GM21381 (cell line): ENCODE measurements around the gene C9orf152.
"Not testable (repeated sequence)": the region's sequence is repeated elsewhere in the genome, so short reads cannot be mapped to it uniquely, and the experiment has no call there.

Experiments used
- ATAC-seq: cut with Tn5 transposase; IDR thresholded peaks from one replicate; pipeline ENCODE4 v1.9.1; 2021; ENCODE audit warnings: mild to moderate bottlenecking, moderate library complexity; ENCODE audit not compliant: unreplicated experiment

The C9orf152 gene

DNA sequence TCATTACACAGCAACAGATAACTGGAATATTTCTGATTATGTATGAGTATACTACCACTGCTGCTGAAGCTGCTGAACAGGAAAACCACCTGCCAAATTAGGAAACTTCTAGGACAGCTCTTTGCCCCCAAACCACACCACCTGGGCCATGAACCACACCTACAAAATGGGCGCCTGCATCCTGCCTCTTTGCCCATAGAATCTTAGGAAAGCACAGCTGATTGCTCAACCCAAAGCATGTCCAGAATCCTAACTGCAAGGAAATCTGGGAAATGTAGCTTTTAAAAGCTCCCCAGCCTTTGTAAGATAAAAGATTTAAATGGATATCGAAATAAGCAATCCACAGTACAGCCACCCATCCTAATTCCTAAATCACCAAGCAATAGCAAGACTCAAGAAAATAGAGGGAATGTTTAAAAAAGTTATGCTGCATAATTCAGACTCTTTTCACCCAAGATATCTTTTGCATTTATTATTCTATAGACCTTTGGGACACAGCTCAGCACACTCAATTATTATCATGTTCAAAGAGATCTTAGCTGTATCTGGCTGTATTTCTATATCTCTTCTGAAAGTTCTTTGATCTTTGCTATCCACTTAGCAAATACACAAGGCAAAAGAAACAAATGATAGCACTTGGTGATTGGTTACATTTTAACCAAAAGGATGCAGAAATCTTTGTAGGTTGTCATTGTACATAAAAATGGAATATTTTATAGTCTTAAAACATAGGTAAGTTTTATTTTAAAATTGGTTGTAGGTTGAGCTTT, 6.8 kb upstream of the C9orf152 start:
- ATAC-seq = no peak

- no peak for ATAC-seq
These were observed 6.1 kb upstream of the C9orf152 start for GRCh38 chr9:110214090-110214489.

- no peak for ATAC-seq
These were observed 5.6 kb upstream of the C9orf152 start for GRCh38 chr9:110213413-110214044.

GRCh38 chr9:110207071-110207641, 803 bp downstream of the C9orf152 start:
- no peak for ATAC-seq

GRCh38 chr9:110206389-110206788, 1.6 kb downstream of the C9orf152 start:
- no peak for ATAC-seq

GRCh38 chr9:110205612-110206011, 2.3 kb downstream of the C9orf152 start:
- ATAC-seq = not testable (repeated sequence)

DNA sequence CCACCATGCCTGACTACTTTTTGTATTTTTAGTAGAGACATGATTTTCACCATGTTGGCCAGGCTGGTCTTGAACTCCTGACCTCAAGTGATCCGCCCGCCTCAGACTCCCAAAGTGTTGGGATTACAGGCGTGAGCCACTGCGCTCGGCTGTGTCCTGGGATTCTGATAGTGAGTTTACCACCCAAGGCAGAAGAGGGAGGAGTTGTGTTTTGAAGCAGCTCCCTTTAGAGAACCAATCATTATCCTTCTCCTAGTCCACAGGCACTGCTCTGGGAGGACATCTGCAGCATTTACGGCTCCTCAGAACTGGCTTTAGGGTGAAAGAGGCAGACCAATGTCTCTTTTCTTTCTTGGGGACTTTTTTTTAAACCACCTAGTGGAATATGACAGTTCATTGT, 5.7 kb downstream of the C9orf152 start:
- ATAC-seq = no peak

DNA sequence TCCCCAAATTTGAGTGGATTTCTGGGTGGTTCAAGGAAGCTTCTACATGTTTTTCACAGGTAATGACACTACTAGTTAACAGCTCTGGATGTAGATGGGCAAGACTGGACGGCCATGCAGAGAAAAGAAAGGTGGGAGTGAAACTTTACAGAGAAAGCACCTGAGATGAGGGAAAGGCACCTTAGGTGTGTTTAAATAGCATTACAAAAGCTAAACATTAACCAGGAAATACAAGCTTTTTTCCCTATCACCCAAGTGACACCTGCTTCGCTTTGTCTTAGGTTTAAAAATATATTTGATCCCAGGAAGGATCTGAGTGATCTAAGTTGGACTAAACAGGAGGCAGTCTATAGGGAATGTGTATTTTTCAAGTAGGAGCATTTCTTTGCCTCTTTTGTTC, 8.3 kb downstream of the C9orf152 start:
- ATAC-seq = no peak

- ATAC-seq = no peak
These were observed 9.6 kb downstream of the C9orf152 start for GRCh38 chr9:110198357-110198756.

DNA sequence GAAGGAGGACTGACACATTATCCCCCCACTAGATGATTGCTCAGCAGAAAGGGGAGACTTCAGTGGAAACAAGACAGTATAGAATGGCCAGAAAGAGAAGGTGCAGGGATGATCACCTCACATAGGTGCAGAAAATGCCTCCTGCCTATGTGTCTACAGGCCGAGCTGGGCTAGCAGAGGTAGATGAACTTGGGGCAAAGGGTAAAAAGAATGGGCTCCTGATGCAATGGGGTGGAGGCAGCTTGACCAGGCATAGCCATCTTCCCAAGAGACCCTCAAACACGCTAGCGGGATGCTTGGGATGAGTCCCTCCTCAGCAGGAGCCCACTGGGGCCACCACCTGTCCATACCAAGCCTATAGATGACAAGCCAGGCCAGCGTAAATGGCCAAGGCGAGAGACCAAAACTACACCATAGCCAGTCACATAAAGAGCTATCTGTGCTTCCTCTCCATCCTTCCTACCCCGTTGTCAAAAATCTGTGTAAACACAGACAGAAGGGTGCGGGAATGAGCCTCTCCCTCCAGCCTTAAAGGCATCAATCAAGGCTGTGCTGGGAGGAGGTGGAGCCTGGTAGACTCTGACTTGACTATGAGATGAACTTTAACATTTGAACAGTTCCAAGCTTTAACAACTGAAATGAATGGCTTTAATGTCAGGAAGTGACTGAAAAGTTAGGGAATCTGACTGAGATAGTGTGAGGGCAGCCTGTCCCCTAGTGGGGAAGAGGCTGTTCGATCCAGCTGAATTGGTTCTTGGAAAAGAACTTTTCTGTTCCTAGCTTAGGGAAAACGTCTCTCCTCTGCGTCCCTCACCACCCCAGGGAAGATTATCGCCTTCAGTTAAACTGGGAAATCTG, 10.4 kb downstream of the C9orf152 start:
- ATAC-seq = no peak

- not testable (repeated sequence) for ATAC-seq
These were observed 11.9 kb downstream of the C9orf152 start for GRCh38 chr9:110196084-110196499.

GRCh38 chr9:110192531-110193261, 15.3 kb downstream of the C9orf152 start:
- no peak for ATAC-seq

GRCh38 chr9:110191615-110192014, 16.3 kb downstream of the C9orf152 start:
- ATAC-seq = no peak

DNA sequence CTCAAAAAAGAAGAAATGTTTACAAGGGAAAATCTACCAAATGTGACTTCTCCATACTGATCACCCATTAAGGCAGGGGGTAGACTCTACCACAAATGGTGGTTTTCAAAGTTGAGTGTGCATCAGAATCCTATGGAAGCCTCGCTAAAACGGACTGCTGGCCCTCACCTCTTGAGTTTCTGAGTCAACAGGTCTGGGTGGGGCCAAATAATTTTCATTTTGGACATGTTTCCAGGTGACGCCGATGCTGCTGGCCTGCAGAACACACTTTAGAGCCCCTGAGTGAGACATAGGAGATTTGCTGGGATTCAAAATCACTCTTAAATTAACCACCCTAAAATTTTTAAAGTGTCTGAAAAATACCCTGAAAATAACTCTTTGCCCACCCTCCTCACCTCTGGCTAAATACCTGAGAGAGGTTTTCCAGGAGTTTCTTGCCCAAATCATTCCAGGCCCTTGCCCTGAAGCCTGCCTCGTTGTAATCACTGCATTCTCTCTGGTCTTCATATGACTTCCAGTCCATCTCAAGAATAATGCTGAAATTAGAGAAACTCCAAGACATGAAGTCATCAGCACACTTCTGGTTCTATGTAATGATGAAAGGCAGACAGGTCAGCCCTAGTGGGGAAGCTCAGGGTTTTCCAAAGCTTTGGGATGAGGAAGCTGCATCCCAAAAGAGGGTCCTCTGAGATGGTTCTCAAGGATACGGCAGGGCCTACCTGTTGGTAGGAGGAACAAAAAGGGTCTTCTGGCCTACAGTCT, 18.2 kb downstream of the C9orf152 start:
- ATAC-seq = no peak

GRCh38 chr9:110188991-110189390, 19.0 kb downstream of the C9orf152 start:
- no peak for ATAC-seq

DNA sequence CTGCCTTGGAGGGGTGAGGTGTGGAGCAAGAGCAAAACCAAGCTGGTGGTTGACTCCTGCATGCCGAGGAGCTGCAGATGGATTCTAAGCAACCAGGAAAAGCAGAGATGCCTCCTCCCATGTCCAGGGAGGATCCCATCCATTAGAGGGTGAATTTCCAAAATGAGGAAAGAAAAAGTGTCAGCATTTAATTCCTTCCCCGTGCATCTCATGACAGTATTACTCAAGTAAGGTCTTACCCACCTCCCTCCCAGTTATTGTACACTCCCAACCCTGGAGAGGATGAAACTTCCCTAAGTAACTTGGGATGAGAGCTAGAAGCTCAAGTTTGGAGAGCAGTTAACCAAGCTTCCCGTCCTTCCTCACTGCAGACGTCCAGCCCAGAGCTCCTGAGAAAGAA, 19.9 kb downstream of the C9orf152 start:
- ATAC-seq = no peak

DNA sequence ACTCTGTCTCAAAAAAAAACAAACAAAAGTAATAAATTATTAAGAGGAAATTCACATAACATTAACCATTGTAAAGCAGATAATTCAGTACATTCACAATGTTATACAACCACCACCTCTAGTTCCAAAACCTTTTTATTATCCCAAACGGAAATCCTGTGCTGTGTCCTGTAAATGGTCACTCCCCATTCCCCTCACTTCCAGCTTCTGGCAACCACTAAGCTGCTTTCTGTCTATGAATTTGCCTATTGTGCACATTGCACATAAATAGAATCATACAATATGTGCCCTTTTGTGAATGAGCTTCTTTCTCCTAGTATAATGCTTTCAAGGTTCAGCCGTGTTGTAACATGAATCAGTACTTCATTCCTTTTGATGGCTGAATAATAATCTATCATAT, 20.8 kb downstream of the C9orf152 start:
- no peak for ATAC-seq

- ATAC-seq = no peak
These were observed 21.7 kb downstream of the C9orf152 start for GRCh38 chr9:110186254-110186653.

- ATAC-seq = no peak
These were observed 22.2 kb downstream of the C9orf152 start for GRCh38 chr9:110185806-110186205.
